ENCODE data around the gene YWHAG. TPM values are rescaled to one million over a fixed set of nuclear protein-coding genes. Genes with fewer than 3 reads are reported as not detected.
"Not testable (repeated sequence)": the region's sequence is repeated elsewhere in the genome, so short reads cannot be mapped to it uniquely, and the experiment has no call there.

YWHAG gene
- total RNA-seq, 6 donors from 2014 or later = 51.3 to 114 (median 73.4) TPM

DNA sequence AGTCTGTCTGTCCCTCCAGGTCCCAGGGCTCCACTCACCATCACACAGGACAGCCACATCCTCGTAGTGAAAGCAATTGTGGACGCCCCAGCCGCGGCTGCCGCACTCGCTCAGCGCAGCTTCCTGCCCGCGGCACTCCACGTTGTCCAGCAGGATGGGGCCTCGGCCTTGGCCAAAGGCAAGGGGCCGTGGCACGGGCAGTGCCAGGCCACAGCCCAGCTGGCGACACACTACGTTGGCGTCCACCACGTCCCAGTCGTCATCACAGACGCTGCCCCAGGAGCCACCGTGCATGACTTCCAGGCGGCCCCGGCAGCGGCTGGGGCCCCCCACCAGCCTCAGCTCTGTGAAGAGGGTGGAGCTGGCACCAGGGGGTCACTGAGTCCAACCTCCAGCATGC lies 41.5 kb upstream of the YWHAG start:
- H3K9me3 ChIP-seq = no peaks in the 10 kb centered on the region
- DNase-seq (peak in 1 of 2 donors; percentile 76), ATAC-seq (ENCODE audit: low FRiP score in 2 of 2) (no peak)
- TF ChIP-seq, protein P1, sequence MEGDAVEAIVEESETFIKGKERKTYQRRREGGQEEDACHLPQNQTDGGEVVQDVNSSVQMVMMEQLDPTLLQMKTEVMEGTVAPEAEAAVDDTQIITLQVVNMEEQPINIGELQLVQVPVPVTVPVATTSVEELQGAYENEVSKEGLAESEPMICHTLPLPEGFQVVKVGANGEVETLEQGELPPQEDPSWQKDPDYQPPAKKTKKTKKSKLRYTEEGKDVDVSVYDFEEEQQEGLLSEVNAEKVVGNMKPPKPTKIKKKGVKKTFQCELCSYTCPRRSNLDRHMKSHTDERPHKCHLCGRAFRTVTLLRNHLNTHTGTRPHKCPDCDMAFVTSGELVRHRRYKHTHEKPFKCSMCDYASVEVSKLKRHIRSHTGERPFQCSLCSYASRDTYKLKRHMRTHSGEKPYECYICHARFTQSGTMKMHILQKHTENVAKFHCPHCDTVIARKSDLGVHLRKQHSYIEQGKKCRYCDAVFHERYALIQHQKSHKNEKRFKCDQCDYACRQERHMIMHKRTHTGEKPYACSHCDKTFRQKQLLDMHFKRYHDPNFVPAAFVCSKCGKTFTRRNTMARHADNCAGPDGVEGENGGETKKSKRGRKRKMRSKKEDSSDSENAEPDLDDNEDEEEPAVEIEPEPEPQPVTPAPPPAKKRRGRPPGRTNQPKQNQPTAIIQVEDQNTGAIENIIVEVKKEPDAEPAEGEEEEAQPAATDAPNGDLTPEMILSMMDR (IDR thresholded peaks at IDR 0.05) = no peak
- TF ChIP-seq POLR2AphosphoS5 (IDR thresholded peaks at IDR 0.05) (no peak), EP300 (IDR thresholded peaks at IDR 0.05) (no peak), POLR2A (IDR thresholded peaks at IDR 0.05) (no peak)
- H3K4me3 ChIP-seq = no peak overlapping the region
- 84 to 94% methylated on average over 11 to 23 of the region's 23 CpGs for WGBS, 2 donors
- H3K4me1 ChIP-seq = peaks cover 12 to 29% (median 13%) of the 10 kb centered on the region in 4 donors
- H3K27me3 ChIP-seq = no peaks in the 10 kb centered on the region
- H3K27ac ChIP-seq = no peak overlapping the region
- no peaks in the 10 kb centered on the region for H3K36me3 ChIP-seq

DNA sequence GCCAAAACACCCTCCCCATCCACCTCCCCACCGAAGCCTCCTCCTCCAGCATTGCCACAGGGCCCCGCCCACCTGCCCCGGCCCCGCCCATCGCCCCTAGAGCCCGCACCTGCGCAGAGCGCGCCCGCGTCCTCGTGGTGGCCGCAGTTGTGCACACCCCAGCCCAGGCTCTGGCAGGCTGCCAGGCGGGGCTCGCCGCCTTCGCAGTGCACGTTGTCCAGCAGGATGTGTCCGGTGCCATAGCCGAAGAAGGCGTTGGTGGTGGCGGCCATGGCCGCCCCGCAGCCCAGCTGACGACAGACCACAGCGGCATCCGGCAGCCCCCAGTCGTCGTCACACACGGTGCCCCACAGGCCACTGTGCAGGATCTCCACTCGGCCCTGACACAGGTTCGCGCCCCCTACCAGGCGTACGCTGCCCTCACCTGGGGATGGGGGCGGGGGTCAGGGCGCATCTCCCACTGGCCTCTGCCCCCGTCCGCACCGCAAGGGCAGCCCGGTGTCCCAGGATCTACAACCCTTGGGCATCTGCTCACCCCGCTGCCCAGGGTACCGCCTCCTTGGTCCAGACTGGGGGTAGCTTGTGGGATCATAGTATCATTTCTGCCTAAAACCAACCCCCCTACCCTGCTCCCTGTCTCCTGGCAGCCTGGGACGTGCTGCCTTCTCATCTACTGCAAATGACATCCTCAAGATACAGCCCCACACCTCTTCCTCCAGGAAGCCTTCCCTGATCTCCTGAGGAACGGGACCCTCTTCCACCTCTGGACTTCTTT lies 38.8 kb upstream of the YWHAG start:
- peak overlapping the region; percentile 38 to 56 (median 44) for H3K4me3 ChIP-seq
- H3K4me1 ChIP-seq = peaks cover 15 to 32% (median 23%) of the 10 kb centered on the region in 4 donors
- H3K27ac ChIP-seq = peak overlapping the region in 1 of 4 donors; percentile 2
- TF ChIP-seq POLR2A (IDR thresholded peaks at IDR 0.05) = peak in 1 of 4 donors; percentile 37
- no peak for TF ChIP-seq POLR2AphosphoS5 (IDR thresholded peaks at IDR 0.05)
- no peaks in the 10 kb centered on the region for H3K27me3 ChIP-seq
- peak; percentile 67 to 78 for ATAC-seq (ENCODE audit: low FRiP score in 2 of 2)
- no peaks in the 10 kb centered on the region for H3K9me3 ChIP-seq
- DNase-seq = peak; percentile 80 to 97
- 44 to 76% methylated on average over 5 to 29 of the region's 45 CpGs for WGBS, 2 donors
- H3K36me3 ChIP-seq = no peaks in the 10 kb centered on the region

DNA sequence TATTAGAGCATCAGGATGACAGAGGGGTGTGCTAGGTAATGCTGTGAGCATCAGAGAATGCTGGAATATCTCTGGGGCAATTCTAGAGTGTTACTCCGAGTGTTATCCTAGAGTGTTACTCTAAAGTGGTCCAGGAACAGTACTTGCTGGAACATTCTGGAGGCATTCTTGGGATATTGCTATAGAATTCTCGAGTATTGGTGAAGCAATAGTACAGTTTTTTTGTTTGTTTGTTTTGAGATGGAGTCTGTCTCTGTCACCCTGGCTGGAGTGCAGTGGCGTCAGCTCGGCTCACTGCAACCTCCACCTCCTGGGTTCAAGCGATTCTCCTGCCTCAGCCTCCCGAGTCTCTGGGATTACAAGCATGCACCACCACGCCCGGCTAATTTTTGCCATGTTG lies 38.1 kb upstream of the YWHAG start:
- no peaks in the 10 kb centered on the region for H3K27me3 ChIP-seq
- DNase-seq (no peak), ATAC-seq (ENCODE audit: low FRiP score in 2 of 2) (no peak)
- H3K4me3 ChIP-seq = peak overlapping the region in 2 of 4 donors; percentile 47 to 56
- TF ChIP-seq EP300 (IDR thresholded peaks at IDR 0.05) = no peak
- TF ChIP-seq, protein P1 (IDR thresholded peaks at IDR 0.05) = no peak
- TF ChIP-seq POLR2AphosphoS5 (IDR thresholded peaks at IDR 0.05) = no peak
- TF ChIP-seq POLR2A (IDR thresholded peaks at IDR 0.05) = no peak
- H3K9me3 ChIP-seq = no peaks in the 10 kb centered on the region
- H3K27ac ChIP-seq = no peak overlapping the region
- 59 to 75% methylated on average over 8 of the region's 8 CpGs for WGBS, 2 donors
- no peaks in the 10 kb centered on the region for H3K36me3 ChIP-seq
- peaks cover 18 to 35% (median 24%) of the 10 kb centered on the region in 4 donors for H3K4me1 ChIP-seq

DNA sequence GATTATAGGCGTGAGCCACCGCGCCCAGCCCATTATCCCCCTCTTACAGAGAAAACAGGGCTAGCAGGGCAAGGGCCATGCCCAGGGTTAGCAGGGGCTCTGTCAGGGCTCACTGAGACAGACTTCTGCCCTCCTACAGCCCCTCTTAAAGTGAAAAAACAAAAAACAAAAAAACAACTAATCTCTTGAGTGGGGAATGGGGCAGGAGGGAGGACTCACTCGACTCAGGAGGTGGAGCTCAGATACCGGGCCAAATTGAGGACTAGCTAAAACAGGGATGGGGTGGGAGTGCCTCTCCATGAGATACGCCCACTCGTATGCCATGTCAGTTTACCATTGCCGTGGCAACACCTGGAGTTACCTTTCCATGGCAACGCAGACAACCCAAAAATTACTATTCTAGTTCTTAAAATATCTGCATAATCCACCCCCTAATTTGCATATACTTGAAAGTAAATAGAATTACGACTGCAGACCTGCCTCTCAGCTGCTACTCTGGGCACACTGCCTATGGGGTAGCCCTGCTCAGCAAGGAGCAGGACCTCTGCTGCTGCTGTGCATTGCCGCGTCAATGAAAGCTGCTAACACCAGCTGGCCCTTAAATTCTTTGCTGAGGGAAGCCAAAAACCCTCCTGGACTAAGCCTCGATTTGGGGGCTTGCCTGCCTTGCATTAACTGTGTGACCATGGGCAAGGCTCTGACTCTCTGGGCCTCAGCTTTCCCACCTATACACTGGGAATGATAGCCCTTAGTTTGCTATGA lies 37.4 kb upstream of the YWHAG start:
- Histone ChIP-seq H3K36me3 (no peaks in the 10 kb centered on the region), H3K9me3 (no peaks in the 10 kb centered on the region)
- WGBS, 2 donors = 71 to 81% methylated on average over 13 of the region's 13 CpGs

DNA sequence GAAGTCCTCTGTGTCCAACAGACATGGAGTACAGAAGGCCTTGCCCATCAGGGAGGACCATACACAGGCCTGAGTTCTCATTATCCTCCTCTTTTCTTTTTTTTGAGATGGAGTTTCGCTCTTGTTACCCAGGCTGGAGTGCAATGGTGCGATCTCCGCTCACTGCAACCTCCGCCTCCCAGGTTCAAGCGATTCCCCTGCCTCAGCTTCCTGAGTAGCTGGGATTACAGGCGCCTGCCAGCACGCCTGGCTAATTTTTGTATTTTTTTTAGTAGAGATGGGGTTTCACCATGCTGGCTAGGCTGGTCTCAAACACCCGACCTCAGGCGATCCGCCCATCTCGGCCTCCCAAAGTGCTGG lies 36.8 kb upstream of the YWHAG start:
- not testable (repeated sequence) for ATAC-seq (ENCODE audit: low FRiP score in 2 of 2); H3K27ac ChIP-seq; DNase-seq; H3K36me3 ChIP-seq; H3K4me3 ChIP-seq; H3K27me3 ChIP-seq; H3K9me3 ChIP-seq
- H3K4me1 ChIP-seq = peaks cover 18 to 35% (median 24%) of the 10 kb centered on the region in 4 donors
- WGBS, 2 donors = 86 to 92% methylated on average over 11 of the region's 11 CpGs

More for the DNA sequence above, 37.4 kb upstream of the YWHAG start:
- TF ChIP-seq, protein P1 (IDR thresholded peaks at IDR 0.05) = no peak
- TF ChIP-seq POLR2A (IDR thresholded peaks at IDR 0.05) = no peak
- TF ChIP-seq POLR2AphosphoS5 (IDR thresholded peaks at IDR 0.05) = no peak
- TF ChIP-seq EP300 (IDR thresholded peaks at IDR 0.05) = no peak
- Histone ChIP-seq H3K4me1 (peaks cover 18 to 35% (median 24%) of the 10 kb centered on the region in 4 donors), H3K27ac (no peak overlapping the region), H3K4me3 (no peak overlapping the region), H3K27me3 (no peaks in the 10 kb centered on the region)
- no peak for ATAC-seq (ENCODE audit: low FRiP score in 2 of 2)
- no peak for DNase-seq
